ENCODE results near the gene CFAP43. TPM values are rescaled to one million over a fixed set of nuclear protein-coding genes. Genes with fewer than 3 reads are reported as not detected.

The CFAP43 gene
- total and polyA plus RNA-seq, 10 of the 15 experiments (the other 5 are each of a cell fraction or from before 2014, with no cell fraction given): 0.06 to 0.14 (median 0.10) TPM; not detected in 5

- no peak for TF ChIP-seq NR2F1 (conservative IDR thresholded peaks at IDR 0.05)
Measured at GRCh38 chr10:104245066-104245632, 13.0 kb upstream of the CFAP43 start (continued).

GRCh38 chr10:104243512-104243911 is 11.3 kb upstream of the CFAP43 start:
- Histone ChIP-seq H2AFZ (ENCODE audit: control insufficient read depth, low read depth, low read length) (no peak overlapping the region), H3K79me2 (ENCODE audit: control insufficient read depth, insufficient read depth, low read length) (no peaks in the 10 kb centered on the region), H3K36me3 (ENCODE audit: control insufficient read depth in 2 of 2, insufficient read depth in 2 of 2, low read length in 1 of 2) (no peaks in the 10 kb centered on the region), H3K27me3 (replicated peaks in 1 of 2; ENCODE audit: control insufficient read depth in 2 of 2, insufficient read depth in 2 of 2, low read length in 1 of 2) (no peaks in the 10 kb centered on the region; a peak in 1 of 4 replicates), H4K20me1 (ENCODE audit: control insufficient read depth, insufficient read depth) (no peaks in the 10 kb centered on the region), H3K9ac (ENCODE audit: control insufficient read depth, insufficient read depth, low read length) (no peak overlapping the region), H3K27ac (ENCODE audit: control insufficient read depth, insufficient read depth) (no peak overlapping the region), H3K4me1 (ENCODE audit: control insufficient read depth, insufficient read depth, low read length) (no peaks in the 10 kb centered on the region), H3K4me3 (no peak overlapping the region), H3K9me3 (replicated peaks; ENCODE audit: control insufficient read depth, insufficient read depth, low read length) (peaks cover 6% of the 10 kb centered on the region), H3K4me2 (ENCODE audit: control insufficient read depth, insufficient read depth) (no peak overlapping the region)
- intact Hi-C loops (cut with micrococcal nuclease; ENCODE audit: unreplicated experiment) (no loop called here), in situ Hi-C loops (cut with MboI) (no loop called here)
- POLR2A ChIA-PET: interaction anchor here (0.7 kb wide), 1 partner anchor 31 kb away, joined by 8 read pairs; no protein-coding TSS in a partner anchor
- RAD21 ChIA-PET (ENCODE audit: unreplicated experiment): no interaction called here
- ATAC-seq (no peak), FAIRE-seq (no peak), DNase-seq (ENCODE audit: low read depth, low spot score) (no peak)
- no TSS peak for BruUV-seq (replicated peaks)
- SMC1A ChIA-PET (ENCODE audit: uncharacterized antibody, unreplicated experiment): no interaction called here
- WGBS (ENCODE audit: insufficient coverage, insufficient replicate concordance, low lambda C conversion rate, missing lambda C conversion rate): 63% methylated on average over 4 of the region's 5 CpGs
- CTCF ChIA-PET: no interaction called here
- TF ChIP-seq PBX3 (IDR thresholded peaks at IDR 0.05; ENCODE audit: insufficient replicate concordance, low read depth, low read length) (no peak), TCF7 (IDR thresholded peaks at IDR 0.05; ENCODE audit: borderline replicate concordance) (no peak), ZNF274 (IDR thresholded peaks at IDR 0.05; ENCODE audit: insufficient read depth, insufficient read length) (no peak), NR2F1 (conservative IDR thresholded peaks at IDR 0.05) (no peak), ZNF592 (IDR thresholded peaks at IDR 0.05) (no peak), ZBTB40 (IDR thresholded peaks at IDR 0.05; ENCODE audit: borderline replicate concordance) (no peak), TARDBP (IDR thresholded peaks at IDR 0.05; ENCODE audit: borderline replicate concordance) (no peak), KDM1A (IDR thresholded peaks at IDR 0.05; ENCODE audit: borderline replicate concordance) (no peak), MTA3 (IDR thresholded peaks at IDR 0.05; ENCODE audit: borderline replicate concordance, low read length) (no peak)

Data from GM12878 (cell line).